OCI-LY7 (cell line): ENCODE measurements around the gene TMEM97.

Source experiments
- CTCF ChIP-seq: fragments of 200-600 bp; sonication (generic); conservative IDR thresholded peaks from 2 replicates; pipeline ENCODE4 v1.5.1; 2014; ENCODE audit warnings: mild to moderate bottlenecking, antibody characterized with exemption, low read length, moderate library complexity, mixed read lengths
- EZH2phosphoT487 ChIP-seq: fragments of 200-600 bp; sonication (generic); IDR thresholded peaks from 2 replicates; pipeline ENCODE4 v1.6.1; 2018; ENCODE audit warnings: low read depth, borderline replicate concordance, mild to moderate bottlenecking, mixed run types, antibody characterized with exemption, low read length, moderate library complexity, mixed read lengths

DNA sequence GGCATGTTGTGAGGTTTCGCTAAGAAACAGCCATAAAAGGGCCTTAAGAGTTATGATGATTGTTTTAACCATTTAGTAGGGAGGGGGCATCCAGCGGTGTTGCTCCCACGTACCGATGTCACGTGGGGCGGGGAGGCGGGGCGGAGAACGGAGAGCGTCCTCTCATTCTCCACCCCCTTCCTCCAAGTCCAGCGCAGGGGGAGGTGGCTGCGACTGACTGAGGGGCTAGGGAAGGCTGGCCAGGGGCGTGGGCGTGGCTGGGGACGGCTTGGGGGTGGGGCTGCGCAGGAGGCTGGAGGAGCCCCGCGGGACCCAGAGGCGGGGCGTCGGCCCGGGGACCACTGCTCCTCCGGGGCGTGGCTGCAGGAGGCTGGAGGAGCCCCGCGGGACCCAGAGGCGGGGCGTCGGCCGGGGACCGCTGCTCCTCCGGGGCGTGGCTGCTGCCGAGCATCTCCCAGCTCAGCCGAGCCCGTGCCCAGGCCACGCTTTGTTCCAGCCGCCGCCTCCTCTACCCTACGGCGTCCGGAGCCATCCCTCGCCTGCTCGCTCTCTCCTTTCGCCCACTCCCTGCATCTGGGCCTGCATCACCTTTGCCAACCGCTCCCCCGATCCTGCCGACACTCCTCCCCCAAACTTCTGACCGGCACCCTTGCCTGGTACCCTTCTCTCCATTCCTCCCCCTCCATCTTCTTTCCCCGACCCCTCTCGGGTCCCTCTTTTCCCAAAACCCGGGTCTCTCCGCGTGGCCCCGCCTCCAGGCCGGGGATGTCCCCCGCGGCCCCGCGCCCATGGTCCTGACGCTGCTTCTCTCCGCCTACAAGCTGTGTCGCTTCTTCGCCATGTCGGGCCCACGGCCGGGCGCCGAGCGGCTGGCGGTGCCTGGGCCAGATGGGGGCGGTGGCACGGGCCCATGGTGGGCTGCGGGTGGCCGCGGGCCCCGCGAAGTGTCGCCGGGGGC is 52.5 kb downstream of the TMEM97 start, which contains the start of gene SARM1:
- TF ChIP-seq CTCF (no peak), EZH2phosphoT487 (no peak)
